Caki2 (cell line): ENCODE measurements around the gene FBXW9. TPM values are rescaled to one million over a fixed set of nuclear protein-coding genes. Genes with fewer than 3 reads are reported as not detected.
"Not testable (repeated sequence)": the region's sequence is repeated elsewhere in the genome, so short reads cannot be mapped to it uniquely, and the experiment has no call there.

Experiments used
- DNase-seq: peaks from one replicate; pipeline ENCODE4 v3.0.0-alpha.2; 2015; ENCODE audit warnings: low read depth
- in situ Hi-C: cut with HindIII; loops from 2 replicates; pipeline ENCODE4 v1.10.0; 2016; ENCODE audit warnings: low sequenced_read_pairs, low pct_unique_long_range_greater_than_20kb, mixed read lengths
- total RNA-seq: library from RNA; depleted of rRNA; stranded (reverse); fragments of >200 nt; shearing (Covaris generic); gene quantifications from 2 replicates; pipeline ENCODE4 v1.2.3, GENCODE V29; 2014; ENCODE audit warnings: low replicate concordance; rRNA removed

The FBXW9 gene
- total RNA-seq: 43.4 and 44.8 TPM in 2 replicates

GRCh38 chr19:12696366-12697335, at the start of gene FBXW9:
FBXW9 (minus strand) TSS chr19:12696631; CDS start chr19:12696581, 50 bp downstream.
- peak; percentile 86 for DNase-seq
- in situ Hi-C loops: no loop called here

DNA sequence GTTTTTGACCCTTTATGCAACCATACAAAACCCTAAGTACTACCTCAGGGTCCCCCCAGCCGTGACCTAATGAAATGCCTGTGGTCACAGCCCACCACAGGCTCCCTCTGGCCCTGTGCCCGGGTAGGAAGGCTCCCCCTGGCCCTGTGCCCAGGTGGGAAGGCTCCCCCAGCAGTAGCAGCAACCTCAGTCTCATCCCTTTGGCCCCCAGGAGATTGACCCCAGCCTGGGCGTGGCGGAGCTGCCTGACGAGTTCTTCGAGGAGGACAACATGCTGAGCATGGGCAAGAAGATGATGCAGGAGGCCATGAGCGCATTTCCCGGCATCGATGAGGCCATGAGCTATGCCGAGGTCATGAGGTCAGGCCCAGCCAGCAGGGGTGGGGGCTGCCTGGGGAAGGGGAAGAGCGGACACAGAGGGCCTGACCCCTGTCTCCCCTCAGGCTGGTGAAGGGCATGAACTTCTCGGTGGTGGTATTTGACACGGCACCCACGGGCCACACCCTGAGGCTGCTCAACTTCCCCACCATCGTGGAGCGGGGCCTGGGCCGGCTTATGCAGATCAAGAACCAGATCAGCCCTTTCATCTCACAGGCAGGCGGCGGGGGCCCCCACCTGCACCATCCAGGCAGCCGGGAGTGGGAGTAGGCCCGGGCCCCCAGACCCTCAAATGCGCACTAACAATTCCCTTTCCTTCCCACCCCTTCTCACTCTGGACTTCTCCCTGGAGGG, 48.9 kb upstream of the FBXW9 start:
- in situ Hi-C loops: no loop called here
- no peak for DNase-seq

- in situ Hi-C loops: no loop called here
- DNase-seq: no peak
Observed at GRCh38 chr19:12737835-12738351, 41.5 kb upstream of the FBXW9 start.

- peak; percentile 100 for DNase-seq
- in situ Hi-C loops: no loop called here
Observed at GRCh38 chr19:12736995-12737834, 40.8 kb upstream of the FBXW9 start, which contains the start of gene GET3. GET3 (plus strand) TSS chr19:12737497; CDS start chr19:12737506, 9 bp downstream.

DNA sequence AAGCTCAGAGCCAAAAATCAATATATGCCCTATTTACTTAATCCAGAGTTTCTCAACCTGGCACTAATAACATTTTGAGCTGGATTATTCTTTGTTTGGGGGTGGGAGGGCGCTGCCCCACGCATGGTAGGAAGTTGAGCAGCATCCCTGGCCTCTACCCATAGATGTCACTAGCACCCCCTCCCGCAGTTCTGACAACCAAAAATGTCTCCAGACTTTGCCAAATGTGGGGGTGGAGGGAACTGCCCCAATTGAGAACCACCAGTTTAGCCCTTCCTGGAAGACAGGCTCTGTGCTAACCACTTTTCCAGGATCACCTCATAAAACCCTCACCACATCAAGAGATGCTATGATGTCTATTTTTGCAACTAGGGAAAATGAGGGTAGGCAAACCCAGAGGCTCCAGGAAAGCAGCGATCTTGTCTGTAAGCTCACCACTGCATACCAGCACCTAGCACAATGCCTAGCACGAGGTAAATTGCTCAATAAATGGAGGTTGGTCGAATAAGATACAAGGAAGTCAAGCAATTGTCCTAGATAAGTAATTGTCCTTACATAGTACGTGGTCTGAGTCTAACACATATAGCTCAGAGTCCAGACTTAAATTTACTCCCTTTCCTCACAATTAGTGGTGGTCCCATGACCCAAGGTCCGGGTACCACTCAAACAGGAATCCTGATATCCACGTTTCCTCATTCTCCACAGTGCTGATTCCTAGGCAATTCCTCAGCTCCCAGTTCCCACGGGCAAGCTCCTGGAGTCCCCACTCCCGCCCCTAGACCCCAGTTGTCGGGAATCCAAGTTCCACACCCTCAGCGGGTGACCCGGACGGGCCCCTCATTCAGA, 37.2 kb upstream of the FBXW9 start:
- in situ Hi-C loops: no loop called here
- DNase-seq: peak; percentile 30

DNA sequence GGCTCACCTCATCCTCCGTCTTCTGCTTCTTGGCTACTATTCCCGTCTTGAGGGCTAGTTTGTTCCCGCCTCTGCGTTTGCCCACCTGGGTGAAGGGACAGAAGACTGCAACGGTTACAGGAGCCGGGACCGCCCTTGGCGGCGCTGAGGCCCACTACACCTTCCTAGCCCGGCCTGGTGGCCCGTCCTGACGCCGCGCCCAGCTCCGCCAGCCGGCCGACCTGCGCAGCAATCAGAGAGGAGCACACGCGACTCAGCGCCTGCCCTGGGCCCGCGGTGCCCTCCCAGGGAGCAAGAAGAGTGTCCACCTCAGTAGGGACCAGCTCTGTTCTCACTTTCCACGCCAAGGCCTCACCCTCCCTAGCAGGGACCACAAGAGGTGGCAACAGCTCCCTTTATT, 34.9 kb upstream of the FBXW9 start:
- in situ Hi-C loops: no loop called here
- DNase-seq: no peak

DNA sequence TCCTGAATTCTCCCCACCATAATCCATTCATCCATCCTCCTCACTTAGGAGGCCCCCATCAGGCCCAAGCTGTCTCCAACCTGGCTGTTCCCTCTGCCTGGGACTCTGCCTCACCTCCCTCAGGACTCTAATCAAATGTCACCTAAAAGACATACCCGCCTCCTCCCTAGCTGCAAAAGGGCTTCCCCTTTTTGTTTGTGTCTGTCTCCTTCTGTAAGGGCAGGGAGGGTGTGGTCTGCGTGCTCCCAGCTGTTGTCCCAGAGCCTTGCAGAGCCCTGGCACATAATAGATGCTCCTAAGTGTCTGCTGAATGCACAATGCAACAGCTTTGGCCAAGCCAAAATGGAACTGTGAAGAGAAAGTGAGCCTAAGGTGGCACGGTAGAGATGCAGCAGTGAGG, 33.6 kb upstream of the FBXW9 start:
- in situ Hi-C loops: no loop called here
- no peak for DNase-seq

GRCh38 chr19:12727745-12728433, 31.5 kb upstream of the FBXW9 start:
- in situ Hi-C loops: no loop called here

DNA sequence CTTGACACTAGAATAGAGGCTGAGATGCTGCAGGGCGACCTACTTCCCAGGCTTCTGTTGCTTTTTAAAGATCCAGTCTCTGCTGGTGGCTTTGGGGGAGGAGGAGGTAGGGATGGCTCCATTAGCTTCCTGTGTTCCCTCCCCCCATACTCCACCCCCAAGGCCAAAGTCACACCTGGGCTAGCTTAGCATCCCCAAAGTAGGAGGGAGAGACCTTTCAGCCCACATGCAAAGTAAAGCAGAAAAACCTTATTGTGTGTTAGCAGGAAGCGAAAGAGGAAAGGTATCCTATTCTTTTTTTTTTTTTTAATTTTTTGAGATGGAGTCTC, 30.5 kb upstream of the FBXW9 start:
- in situ Hi-C loops: no loop called here
- DNase-seq: no peak

More at GRCh38 chr19:12727745-12728433, 31.5 kb upstream of the FBXW9 start:
- DNase-seq: no peak

GRCh38 chr19:12725612-12726011, 29.2 kb upstream of the FBXW9 start:
- in situ Hi-C loops, DNase-seq: not testable (repeated sequence)

- peak; percentile 66 for DNase-seq
- in situ Hi-C loops: no loop called here
Observed at GRCh38 chr19:12723641-12724426, 27.4 kb upstream of the FBXW9 start, which contains the start of gene TNPO2. TNPO2 (minus strand) TSS chr19:12723932; CDS start chr19:12720977, 2,955 bp downstream.

DNA sequence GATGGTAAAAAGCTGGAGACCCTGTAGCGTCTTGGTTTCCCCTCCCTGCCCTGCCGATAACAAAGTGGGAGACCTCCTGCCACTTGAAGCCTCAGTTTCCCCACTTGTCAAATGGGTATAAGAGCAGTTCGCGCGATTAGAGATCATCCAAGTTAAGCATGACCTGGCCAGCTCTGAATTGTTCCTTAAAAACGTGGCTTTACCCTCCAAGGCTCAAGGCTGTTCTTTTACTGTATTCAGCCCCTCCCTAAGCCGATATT, 26.9 kb upstream of the FBXW9 start:
- in situ Hi-C loops: no loop called here

DNA sequence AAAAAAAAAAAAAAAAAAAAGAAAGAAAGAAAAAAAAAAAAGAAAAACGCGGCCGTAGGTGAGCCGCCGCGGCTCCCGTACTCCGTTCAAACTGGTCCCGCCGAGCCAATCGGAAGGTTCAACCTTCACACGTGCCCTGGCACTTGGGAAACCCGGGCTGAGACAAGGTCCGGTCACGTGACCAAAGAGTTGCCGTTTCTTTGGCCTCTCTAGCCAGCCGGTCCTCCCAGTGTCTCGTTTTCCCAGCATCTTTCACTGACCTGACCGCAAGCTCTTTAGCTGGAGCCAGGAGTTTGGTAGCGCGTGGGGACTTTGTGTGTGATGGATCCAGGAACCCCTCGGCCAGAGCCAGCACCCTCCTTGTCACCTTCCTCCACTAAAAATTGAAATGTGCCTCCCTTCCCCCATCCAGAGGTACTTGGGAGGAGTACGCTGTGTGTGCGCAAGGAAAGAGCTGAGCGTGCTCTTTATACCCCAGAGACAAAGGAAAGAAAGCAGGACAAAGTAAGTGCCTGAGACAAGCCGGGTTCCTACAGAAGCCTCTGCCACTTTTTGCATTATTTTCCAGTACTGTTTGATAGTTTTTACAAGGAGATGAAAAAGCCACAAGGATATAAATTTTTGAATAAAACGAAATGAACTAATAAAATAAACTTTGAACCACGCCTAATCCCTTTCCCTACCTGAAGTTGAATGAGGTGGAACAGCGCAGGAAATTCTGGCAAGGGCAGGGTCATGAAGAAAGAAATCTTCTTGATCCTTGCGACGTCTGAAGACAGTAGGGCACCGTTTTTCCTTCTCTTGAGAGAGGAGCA, 26.3 kb upstream of the FBXW9 start:
- in situ Hi-C loops: no loop called here
- DNase-seq: peak; percentile 95

More for the DNA sequence above, 26.9 kb upstream of the FBXW9 start:
- DNase-seq: no peak

DNA sequence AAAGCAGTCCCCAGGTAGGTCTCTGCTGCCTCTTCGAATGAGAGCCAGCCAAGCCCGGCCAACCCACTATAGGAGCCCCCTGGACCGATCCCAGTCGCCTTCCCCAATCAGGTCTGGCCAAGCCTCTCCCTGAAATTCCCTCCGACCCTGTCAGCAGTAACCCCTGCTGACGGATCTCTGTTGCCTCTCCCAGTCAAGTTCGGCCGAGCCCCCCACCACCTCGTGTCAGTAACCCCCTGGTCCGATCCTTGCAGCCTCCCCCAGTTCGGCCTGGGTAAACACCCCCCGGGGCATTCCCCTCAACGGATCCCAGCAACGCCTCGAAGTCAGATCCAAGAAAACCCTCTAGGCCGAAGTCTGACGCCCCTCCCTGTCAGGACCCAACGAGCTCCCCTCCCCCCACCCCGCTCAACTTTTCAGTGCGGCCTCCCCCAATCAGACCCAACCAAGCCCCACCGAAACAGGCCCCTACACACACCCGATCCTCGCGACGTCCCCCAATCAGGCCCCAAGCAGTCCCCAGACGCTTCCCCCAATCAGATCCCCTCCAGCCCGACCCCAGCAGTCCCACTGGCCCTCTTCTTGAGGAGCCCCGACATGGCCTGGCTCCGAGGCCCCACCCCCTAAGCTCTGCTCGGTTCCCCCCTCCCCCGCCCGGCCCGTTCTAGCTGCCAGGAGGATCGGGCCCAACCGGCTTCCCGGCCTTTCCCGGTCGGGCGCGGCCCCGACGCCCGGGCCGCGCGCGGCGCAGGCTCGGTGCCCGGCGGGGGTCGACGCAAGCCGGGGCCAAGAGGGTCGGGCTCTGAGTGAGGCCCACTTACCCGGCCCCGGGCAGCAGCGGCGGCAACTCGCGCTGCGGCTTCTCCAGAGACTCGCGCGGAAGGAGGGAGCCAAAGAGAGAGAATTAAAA, 25.5 kb upstream of the FBXW9 start:
- in situ Hi-C loops: no loop called here
- no peak for DNase-seq
